Left forelimb (tissue), 1 donor: ENCODE measurements around the gene TEX44.
"Not testable (repeated sequence)": the region's sequence is repeated elsewhere in the genome, so short reads cannot be mapped to it uniquely, and the experiment has no call there.

Source experiments
- DNase-seq: peaks from one replicate; pipeline ENCODE4 v3.0.0-alpha.2; 2018; ENCODE audit warnings: low spot score

The TEX44 gene

DNA sequence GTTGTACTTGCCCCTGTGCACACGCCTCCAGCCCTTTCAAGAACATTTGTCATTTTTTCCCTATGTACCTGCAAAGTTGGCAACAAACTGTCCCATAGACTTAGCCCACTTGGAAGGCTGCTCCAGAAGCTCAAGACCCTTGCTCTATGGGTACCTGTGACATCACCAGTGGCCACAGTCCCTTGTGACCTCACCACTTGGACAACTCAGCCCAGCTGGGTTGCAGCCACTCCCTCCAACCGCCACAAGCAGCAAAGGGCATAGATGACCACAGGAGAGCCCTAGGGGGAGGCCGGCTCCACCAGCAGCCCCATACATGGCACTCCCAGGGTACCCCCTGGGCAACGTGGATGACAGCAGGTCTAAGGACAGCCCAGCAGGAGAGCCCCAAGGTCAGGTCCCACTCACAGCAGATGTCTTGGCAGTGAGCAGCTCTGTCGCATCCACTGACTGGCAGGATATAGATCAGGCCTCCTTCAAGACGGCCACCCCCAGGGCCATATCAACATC, at the start of gene TEX44:
Gene TEX44, plus strand, starts transcription at position 229 of the 510 bp plus-strand sequence. Its CDS starts 88 bp downstream, at position 317.
- no peak for DNase-seq

DNA sequence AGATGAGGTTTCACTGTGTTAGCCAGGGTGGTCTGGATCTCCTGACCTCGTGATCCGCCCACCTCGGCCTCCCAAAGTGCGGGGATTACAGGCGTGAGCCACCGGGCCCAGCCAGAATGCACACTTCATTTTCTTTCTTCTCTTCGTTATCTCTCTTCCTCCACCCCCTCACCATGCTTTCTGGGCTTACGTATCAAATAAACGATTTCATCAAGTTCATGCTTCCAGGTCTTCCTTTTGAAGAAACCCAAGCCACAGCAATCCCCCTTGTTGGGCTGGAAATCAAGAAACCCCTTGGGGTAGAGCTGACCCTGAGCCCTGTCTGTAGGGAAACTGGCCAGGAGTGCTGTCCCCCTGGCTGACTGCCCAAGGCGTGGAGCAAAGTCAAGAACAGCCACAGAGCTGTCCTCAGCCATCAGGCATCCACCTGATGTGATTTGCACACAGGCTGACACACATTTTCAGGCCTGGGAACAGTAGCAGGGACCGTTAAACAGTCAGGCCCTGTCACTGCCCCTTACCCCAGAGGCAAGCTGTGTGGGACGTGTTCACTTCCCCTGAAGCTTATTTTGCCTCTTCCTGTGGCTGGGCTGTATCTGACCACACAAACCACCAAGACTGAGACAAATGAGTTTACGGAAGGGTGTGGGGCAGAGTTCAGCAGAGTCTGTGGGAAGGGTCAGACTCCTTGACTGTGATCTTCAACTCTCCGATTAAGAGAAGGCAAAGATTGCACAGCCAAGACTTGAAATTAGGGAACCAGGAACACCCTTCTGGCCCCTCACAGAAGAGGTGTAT, 47.4 kb upstream of the TEX44 start:
- no peak for DNase-seq

DNA sequence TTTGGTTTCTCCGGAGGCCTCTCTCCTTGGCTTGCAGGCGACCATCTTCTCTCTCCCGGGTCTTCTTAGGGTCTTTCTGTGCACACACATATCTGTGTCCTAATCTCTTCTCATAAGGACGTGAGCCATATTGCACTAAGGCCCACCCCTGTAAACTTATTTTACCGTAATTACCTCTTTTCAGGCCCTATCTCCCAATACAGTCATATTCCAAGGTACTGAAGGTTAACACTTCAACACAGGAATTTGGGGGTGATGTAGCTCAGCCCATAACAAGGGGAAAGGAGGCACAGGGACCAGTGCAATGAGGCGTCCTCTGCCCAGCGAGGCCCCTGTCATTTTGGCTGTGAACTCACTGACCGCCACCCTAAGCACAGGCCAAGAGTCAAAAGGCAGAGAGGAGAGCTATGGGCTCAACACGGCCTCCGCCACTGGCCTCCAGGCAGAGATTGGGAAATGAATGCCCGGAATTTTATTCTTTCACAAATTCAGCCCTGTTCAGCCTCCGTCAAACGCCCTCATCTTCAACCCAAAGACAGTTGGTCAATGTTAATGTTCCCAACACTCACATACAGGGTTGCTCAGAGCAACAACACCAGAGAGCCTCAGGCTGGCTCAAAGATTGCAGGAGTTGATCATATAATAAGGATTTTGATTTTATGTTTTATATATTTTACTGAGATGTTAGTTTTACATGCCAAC, 46.5 kb upstream of the TEX44 start:
- DNase-seq = no peak

DNA sequence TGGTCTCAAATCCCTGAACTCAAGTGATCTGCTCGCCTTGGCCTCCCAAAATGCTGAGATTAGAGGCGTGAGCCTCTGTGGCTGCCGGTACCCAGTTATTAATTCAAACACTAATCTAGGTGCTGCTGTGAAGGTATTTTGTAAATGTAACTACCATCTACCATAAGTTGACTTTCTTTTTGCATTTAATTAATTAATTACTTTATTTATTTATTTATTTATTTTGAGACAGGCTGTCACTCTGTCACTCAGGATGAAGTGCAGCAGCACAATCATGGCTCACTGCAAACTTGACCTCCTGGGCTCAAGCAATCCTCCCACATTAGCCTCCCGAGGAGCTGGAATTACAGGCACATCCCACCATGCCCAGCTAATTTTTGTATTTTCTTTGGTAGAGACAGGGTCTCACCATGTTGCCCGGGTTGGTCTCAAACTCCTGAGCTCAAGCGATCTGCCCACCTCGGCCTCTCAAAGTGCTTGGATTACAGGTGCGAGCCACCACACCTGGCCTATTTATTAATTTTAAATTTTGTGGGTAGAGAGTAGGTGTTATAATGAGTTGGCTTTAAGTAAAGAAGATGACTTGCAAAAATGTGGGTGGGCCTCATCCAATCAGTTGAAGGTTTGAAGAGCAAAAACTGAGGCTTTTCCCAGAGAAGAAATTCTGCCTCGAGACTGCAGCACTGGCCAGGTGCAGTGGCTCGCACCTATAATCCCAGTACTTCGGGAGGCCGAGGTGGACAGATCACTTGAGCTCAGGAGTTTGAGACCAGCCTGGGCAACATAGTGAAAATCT, 45.2 kb upstream of the TEX44 start:
- DNase-seq = no peak

DNA sequence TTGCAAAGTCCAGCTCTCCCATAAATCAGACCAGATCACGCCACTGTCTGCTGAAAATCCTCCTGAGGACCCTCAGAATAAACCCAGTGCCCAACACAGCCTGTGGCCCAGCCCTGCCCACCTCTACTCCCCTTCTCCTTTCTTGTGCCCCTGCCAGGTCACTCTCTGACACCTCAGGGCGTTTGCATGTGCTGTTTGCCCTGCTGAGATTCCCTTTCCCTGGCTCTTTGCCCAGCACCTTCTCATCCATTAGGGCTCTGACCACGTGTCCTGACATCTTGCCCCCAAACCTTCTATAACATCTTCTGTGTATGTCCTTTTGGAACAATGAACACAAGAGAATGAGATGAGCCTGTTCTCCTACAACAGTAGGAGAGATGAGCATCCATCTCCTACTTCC, 43.9 kb upstream of the TEX44 start:
- no peak for DNase-seq

DNA sequence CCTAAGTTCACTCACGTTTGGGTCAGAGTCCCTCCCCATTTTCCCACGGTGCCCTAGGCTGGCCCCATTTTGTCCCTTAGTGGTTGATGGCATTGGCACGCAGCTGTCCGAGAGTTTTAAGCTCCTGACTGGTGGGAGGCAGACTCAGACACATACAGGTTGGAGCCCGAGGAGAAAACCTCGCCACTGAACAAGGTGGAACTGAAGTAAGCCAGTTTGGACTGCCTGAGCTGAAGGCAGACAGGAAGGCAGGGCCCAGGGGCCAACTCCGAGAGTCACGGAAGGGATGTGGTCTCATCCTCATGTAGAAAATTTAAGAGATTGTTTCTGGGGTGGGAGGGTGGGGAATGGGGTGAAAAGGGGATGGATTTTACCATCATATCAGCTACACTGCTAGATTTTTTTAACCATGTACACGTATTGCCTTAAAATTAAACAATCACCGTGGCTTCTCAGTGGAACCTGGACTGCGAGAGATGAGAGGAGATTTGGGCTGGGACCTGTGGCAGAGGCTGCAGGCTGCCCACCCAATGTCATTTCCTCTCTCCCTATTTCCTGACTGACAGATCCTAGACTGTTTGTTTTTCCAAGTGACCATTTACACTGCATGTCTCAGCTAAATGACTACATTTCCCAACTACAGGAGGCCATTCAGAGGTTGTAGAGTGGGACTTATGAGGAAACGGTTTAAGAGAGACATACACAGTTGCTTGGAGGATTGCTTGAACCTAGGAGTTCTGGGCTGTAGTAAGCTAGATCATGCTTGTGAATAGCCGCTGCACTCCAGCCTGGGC, 43.0 kb upstream of the TEX44 start:
- no peak for DNase-seq

DNA sequence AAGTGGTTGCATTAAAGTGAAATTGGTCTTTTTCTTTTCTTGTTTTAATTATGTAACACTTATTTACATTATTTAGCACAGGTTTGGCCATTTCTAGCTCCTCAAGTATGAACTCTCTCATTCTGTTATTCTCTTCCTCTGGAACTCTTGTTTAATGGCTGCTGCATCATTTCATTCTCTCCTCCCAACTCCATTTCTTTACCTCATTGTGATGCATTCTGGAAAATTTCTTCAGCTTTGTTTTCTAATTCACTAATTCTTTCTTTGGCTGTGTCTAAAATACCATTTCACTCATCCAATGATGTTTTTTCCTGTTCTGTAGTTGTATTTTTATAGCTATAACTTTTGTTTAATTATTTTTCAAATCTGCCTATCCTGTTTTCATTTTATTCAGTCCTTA, 39.9 kb upstream of the TEX44 start:
- no peak for DNase-seq

DNA sequence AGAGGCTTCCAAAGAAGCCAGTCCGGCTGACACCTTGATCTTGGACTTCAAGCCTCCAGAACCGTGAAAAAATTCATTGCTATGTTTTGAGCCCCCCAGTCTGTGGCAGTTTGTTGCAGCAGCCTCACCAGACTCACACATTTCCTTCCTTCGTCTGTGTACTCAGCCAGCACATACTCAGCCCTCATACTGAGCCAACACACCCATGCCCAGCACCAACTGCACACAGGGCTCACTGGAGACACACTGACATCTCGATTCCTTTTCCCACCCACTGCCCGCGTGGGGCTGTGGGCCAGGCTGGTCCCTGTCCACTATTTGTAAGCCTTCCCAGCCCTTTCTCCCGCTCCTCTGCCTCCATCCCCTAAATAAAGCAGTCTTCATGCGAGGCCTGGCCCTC, 38.3 kb upstream of the TEX44 start:
- no peak for DNase-seq

DNA sequence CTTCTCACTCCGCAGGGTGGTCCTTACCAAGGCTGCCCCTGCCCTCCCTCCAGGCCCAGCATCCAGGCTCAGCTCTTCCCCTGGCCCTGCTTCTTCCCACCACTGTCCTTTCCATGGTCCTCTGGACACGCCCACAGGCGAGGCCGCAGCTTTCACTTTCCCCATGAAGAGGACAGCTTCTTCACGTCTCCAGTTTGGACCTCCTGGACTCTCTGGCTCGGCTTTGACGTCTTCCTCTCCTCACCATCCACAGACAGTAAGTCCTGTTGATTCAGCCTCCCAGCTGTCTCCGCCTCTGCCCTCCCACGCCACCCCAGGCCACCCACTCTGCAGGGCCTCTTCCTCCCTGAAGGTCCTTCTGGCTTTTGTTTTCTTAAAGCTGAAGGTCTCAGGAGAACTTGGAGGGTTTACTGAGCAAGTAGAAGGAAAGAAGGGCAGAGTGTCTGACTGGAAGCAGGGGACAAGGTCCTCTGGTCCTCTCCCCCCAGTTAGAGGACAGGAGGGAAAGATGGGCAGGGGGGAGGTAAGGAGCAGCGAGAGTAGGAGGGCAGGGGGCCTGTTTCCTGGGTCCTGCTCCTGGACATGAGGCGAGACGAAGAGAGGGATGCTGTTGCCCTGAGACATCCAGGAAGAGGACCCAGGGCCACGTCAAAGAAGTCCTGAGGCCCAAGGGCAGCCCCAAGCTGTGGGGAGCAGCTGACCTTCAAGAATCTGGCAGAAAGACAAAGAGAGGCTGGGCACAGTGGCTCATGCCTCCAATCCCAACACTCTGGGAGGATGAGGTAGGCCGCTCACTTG, 37.7 kb upstream of the TEX44 start:
- no peak for DNase-seq

DNA sequence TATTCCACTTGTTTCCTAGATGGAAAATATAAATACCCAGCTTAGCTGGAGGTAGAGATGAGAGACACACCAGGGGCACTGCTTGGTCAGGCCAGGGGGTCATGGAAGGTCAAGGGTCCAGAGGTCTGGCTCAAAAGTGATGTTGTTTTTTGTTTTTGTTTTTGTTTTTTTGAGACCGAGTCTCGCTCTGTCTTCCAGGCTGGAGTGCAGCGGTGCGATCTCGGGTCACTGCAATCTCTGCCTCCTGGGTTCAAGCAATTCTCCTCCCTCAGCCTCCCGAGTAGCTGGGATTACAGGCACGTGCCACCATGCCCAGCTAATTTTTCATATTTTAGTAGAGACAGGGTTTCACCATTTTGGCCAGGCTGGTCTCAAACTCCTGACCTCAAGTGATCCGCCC, 36.2 kb upstream of the TEX44 start:
- not testable (repeated sequence) for DNase-seq

DNA sequence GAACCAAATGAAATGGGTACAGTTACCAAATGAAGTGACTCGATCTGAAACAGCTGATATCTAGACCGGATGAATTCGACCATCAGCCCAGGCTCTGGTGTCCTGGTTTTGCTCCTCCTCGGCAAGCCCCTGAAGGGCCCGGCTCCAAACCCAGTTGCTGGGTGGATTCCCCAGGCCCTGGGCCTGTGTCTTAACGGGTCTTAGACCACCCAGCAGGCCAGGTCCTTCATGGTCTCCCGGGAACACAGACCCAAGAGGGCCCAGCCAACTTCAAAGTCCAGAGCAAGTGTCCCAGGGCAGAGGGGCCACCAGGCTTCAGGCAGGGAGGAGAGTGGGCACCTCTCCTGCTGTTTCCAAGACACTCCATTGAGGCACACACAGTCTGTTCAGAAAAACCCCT, 35.7 kb upstream of the TEX44 start:
- DNase-seq = no peak

DNA sequence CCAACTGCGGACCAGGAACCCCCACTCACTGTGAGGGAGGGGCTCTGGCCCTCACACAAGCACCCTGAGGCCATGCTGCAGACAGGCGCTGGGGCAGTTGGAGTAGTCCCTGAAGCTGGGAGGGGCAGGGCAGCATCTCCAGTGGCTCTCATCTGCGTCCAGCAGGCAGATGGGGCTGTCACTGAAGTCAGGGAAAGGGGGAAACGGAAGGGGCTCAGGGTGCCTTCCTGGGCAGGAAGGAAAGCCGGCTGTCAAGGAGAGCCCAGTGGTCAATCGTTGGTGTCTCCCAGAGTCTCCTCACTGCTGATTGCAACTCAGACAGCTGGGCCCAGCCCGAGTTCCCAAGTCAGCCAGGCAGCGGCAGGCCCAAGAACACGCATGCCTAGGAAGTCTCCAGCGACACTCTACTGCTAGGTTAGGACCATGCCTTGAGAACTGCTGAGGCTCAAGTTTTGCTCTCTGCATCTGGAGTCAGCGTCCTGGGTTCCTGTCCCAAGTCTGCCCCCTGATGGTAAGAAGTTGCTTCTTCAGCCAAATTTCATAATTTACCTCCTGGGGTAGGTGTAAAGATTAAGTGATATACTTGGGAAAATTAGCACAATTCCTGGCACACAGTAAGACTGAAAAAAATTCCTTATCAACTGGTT, 35.0 kb upstream of the TEX44 start:
- DNase-seq = no peak

DNA sequence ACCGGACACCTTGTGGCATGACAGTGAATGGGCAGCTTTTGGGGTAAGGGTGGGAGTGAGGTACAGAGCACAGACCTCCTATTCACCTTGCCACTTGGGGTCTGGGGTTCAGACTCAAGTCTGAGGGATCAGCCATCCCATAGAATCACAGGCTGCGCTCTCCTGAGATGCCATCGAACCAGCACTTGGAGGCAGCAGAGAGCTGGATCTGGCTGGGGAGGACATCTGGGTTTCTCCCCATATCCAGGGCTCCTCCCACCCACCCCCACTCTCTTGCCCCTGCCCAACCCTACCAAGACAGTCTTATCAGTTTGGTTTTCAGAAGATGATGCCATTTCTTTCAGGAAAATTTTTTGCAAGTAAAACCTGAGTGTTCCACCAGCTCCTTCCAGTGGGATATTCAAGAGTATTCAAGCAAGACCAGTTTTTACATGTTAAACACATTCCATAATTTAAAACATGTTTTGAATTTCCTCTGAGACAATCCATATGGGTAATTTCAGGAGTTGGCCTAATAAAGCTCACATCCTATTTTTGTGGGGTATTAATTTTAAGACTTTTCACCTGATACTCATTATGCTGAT, 29.2 kb upstream of the TEX44 start:
- DNase-seq = no peak

DNA sequence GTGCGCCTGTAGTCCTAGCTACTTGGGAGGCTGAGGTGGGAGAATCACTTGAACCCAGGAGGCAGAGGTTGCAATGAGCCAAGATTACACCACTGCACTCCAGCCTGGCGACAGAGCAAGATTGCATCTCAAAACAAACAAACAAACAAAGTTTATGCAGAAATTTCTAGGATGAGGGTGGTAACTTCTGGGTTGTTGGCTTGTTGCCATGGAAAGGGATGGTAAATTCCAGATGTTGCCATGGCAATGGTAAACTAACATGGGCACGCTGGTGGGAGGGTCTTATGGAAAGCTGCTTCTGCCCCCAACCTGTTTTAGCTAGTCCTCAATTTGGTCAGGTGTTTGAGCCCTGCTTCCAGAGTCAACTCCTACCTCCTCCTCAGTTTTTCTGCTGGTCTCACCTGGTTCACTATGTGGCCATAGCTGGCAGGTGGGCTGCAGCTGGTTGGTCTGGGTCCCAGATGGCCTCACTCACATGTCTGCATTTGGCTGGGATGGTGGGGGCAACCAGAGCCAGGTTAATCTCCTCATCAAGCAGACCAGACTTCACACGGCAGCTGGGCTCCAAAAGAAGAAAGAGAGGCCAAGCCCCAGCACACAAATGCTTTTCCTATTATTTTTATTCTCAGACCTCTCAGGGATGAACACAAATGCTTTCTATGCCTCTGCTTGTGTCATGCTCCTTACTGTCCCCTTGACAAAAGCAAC, 26.6 kb upstream of the TEX44 start:
- DNase-seq = no peak

DNA sequence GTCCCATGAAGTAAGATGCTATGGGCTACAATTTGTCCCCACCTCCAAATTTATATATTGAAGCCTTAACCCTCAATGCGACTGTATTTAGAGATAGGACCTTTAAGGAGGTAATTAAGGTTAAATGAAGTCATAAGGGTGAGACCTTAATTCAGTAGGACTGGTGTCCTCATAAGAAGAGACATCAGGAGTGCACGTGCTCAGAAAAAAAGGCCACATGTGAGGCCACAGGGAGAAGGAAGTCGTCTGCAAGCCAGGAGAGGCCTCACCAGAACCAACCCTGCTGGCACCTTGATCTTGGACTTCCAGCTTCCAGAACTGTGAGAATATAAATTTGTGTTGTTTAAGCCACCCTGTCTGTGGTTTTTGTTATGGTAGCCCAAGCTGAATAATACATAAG, 25.5 kb upstream of the TEX44 start:
- no peak for DNase-seq

DNA sequence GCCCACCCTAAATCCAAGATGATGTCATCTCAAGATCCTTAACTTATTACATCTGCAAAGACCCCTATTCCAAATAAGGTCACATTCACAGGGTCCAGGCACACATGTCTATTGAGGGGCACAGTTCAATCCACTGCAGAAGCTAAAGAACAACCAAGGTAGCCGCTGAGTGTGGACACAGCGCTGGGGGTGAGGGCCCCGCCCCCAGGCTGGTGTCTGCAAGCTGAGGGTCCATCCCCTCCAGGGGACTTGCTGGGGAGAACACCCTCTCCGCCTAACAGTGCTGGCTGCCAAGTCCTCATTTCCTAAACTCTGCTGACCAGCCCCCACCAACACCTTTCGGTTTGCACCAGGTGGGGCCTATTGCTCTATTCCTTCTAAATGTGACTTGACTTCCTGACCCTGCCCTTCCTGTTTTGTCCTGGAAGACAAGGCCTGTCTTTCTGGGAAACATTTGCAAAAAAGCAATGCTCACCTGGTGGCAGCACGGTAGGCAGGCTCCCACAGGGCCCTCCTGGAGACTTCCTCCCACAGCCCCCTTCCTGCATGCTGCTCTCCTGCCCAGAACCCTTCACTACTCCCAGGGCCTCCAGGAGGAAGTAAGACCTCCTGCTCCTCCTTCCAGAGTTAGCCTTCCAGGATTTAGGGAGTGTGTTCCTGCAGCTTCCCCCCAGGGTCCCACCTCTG, 24.4 kb upstream of the TEX44 start:
- DNase-seq = no peak

DNA sequence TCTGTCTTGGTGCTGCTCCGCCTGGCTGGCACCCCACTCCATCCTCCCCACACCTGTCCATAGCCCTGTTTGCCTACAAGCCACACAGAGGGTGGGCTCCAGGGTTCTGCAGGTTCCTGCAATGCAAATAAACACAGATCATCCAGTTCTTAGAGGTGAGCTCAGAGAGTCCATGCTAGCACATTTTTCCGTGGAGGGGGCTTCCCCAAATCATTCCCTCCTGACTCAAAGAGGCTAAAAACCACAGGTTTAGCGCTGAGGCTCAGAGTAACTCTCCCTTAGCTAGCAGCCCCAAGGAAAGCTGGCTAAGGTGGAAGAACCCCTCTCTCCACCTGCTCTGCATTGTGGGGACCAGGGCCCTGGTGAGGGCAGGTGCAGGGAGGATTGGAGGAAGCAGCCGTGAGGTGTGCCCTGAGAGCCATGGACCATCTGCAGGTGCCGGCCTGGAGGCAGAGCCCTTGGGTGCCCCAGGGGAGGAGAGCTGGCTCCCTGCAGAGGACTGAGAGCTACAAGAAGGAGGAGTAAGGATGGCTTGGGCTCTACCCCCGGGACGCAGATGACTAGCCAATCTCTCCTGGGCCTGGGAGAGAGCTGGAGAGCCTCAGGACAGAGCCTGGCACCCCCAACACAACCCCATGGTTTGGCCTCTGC, 23.8 kb upstream of the TEX44 start:
- no peak for DNase-seq

DNA sequence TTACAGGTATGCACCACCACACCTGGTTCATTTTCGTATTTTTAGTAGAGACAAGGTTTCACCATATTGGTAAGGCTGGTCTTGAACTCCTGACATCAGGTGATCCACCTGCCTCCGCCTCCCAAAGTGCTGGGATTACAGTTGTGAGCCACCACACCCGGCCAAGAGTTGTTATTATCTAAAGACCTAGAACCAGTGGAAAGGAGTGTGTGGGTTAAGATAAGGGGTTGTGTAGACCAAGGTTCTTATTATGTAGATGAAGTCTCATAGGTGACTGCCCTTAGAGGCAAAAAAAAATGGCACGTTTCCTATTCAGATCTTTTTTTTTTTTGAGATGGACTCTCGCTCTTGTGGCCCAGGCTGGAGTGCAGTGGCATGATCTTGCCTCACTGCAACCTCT, 21.7 kb upstream of the TEX44 start:
- DNase-seq = not testable (repeated sequence)
